GM21737 (cell line): Measurements from ENCODE around the gene MED23.

Experiments
- ATAC-seq: cut with Tn5 transposase; IDR thresholded peaks from one replicate; pipeline ENCODE4 v1.9.1; 2021; ENCODE audit warnings: mild to moderate bottlenecking, moderate library complexity; ENCODE audit not compliant: unreplicated experiment

Gene MED23

DNA sequence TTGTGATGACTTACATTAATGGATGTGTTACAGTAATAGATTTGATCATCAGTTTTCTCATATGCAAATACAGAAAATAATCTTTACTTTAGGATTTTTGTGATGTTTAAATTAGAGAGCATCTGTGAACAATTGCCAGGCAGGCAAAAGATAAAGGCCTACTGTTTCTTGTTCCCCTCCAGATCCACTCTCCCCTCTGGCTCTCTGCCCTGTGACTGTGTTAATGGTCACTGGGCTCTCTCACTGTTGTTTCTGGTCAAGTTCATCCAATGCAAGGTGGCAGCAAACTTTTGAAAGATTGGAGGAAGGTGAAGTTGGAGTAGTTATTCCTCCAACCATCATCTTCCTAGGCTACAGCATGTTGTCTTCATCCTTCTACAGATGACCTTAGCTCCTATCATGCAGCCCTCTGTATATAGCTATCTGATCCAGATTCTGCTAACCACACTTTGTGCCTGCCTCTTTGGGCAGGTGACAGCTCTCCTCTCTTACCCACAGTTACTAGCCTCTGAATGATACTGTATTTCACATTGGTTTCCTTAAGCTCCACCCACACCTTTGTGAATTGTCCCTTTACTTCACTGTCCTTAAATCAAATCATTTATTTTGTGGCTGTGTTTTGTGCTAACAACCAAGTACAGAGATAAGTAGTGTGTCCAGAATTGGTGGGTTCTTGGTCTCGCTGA lies 103.9 kb downstream of the MED23 start:
- no peak for ATAC-seq
